AG10803 (cell line): ENCODE results near the gene CNIH4.

Source experiments
- DNase-seq: peaks from one replicate; pipeline ENCODE4 v3.0.0; 2010; ENCODE audit warnings: low read depth
- H3K4me3 ChIP-seq: 2 replicates; pipeline ENCODE4 v1.5.1; 2011; ENCODE audit warnings: mild to moderate bottlenecking, low read length, control low read depth
- CTCF ChIP-seq: conservative IDR thresholded peaks from 2 replicates; pipeline ENCODE4 v1.5.1; 2011; ENCODE audit warnings: mild to moderate bottlenecking, low read length, control low read depth, inconsistent platforms

Gene CNIH4

GRCh38 chr1:224402472-224403036 is 45.9 kb downstream of the CNIH4 start:
- H3K4me3 ChIP-seq, result no peak overlapping the region
- TF ChIP-seq CTCF, result no peak
- no peak for DNase-seq

- DNase-seq, result no peak
- no peak for TF ChIP-seq CTCF
- H3K4me3 ChIP-seq, result no peak overlapping the region
Observed at GRCh38 chr1:224404916-224405603, 48.4 kb downstream of the CNIH4 start.

DNA sequence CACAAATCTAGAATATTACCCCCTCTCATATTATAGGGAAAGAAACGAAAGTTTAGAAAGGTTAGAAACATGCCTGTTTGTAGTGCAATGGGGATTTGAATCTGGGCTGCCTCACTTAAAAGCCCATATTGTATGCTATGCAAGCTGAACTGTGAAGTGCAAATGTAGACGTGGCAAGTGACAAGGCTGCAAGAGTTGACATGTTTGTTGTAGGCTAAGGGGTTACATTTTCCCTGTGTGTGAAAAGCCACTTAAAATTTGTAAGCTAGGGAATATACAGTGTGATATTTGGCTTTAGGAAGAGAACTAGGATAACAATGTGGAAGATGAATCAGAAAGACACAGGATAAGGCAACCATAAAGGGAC is 48.9 kb downstream of the CNIH4 start:
- no peak overlapping the region for H3K4me3 ChIP-seq
- DNase-seq, result no peak
- TF ChIP-seq CTCF, result no peak

- TF ChIP-seq CTCF, result no peak
- no peak overlapping the region for H3K4me3 ChIP-seq
- peak; percentile 1 for DNase-seq
Observed at GRCh38 chr1:224406216-224406615, 49.5 kb downstream of the CNIH4 start.

- H3K4me3 ChIP-seq, result no peak overlapping the region
- DNase-seq, result peak; percentile 24
- TF ChIP-seq CTCF, result no peak
Observed at GRCh38 chr1:224407571-224408293, 51.1 kb downstream of the CNIH4 start.

DNA sequence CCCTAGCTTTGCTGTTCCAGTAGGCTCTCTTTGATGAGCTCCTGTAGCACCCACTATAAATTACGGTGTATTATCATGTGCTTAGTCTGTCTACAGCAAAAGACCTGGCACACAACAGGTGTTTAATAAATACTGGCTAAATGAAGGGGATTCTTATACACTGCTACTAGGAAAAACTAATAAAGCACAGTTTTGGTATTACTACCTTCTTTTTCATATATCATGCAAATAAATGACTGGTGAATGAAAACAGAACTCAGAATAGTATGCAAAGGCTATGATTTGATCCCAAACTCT is 51.6 kb downstream of the CNIH4 start:
- H3K4me3 ChIP-seq, result no peak overlapping the region
- TF ChIP-seq CTCF, result no peak
- no peak for DNase-seq

DNA sequence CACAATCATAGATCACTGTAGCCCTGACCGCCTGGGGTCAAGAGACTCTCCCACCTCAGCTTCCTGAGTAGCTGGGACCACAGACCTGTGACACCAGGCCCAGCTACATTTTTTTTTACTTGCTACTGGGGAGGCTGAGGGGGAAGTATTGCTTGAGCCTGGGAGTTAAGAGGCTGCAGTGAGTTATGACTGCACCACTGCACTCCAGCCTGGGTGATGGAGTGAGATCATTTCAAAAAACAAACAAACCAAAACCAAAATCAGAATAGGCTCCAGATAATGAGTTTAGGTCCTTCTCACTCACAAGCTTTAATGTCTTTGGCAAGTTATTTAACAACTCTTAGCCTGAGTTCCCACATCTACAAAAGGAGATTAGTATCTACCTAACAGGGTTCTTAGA is 55.1 kb downstream of the CNIH4 start:
- TF ChIP-seq CTCF, result no peak
- no peak overlapping the region for H3K4me3 ChIP-seq
- DNase-seq, result peak; percentile 13
